ENCODE results near the gene RCOR1. TPM values are rescaled to one million over a fixed set of nuclear protein-coding genes. Genes with fewer than 3 reads are reported as not detected.

Gene RCOR1
- total RNA-seq, 4 donors from 2014 or later, result 12.6 to 20.9 (median 15.7) TPM

GRCh38 chr14:102652194-102652593, 59.7 kb downstream of the RCOR1 start:
- no peak for ATAC-seq (ENCODE audit: low FRiP score)
- DNase-seq (ENCODE audit: low spot score), result no peak
- TF ChIP-seq, protein P1, sequence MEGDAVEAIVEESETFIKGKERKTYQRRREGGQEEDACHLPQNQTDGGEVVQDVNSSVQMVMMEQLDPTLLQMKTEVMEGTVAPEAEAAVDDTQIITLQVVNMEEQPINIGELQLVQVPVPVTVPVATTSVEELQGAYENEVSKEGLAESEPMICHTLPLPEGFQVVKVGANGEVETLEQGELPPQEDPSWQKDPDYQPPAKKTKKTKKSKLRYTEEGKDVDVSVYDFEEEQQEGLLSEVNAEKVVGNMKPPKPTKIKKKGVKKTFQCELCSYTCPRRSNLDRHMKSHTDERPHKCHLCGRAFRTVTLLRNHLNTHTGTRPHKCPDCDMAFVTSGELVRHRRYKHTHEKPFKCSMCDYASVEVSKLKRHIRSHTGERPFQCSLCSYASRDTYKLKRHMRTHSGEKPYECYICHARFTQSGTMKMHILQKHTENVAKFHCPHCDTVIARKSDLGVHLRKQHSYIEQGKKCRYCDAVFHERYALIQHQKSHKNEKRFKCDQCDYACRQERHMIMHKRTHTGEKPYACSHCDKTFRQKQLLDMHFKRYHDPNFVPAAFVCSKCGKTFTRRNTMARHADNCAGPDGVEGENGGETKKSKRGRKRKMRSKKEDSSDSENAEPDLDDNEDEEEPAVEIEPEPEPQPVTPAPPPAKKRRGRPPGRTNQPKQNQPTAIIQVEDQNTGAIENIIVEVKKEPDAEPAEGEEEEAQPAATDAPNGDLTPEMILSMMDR (IDR thresholded peaks at IDR 0.05), result no peak

DNA sequence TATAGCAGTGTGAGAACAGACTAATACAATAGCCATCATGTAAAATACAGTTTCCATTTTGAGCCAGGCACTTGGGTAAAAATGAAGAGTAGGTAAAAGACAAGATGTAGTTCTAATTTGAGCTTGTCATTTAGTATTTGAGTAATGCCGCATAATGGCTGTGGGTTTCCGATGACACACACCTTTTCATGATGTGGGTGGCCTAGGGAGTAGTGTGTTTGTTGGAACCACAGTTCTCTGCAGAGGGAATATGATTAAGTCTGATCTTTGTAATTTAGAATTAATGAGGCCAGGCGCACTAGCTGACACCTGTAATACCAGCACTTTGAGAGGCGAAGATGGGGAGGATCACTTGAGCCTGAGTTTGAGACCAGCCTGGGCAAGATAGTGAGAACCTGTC, 61.8 kb downstream of the RCOR1 start:
- TF ChIP-seq, protein P1 (IDR thresholded peaks at IDR 0.05), result no peak
- no peak for ATAC-seq (ENCODE audit: low FRiP score)

GRCh38 chr14:102655137-102655536, 62.7 kb downstream of the RCOR1 start:
- TF ChIP-seq, protein P1 (IDR thresholded peaks at IDR 0.05), result no peak
- DNase-seq (ENCODE audit: low spot score) (no peak), ATAC-seq (ENCODE audit: low FRiP score) (no peak)

More for the DNA sequence above, 61.8 kb downstream of the RCOR1 start:
- DNase-seq (ENCODE audit: low spot score), result no peak

- DNase-seq (ENCODE audit: low spot score) (no peak), ATAC-seq (ENCODE audit: low FRiP score) (no peak)
- TF ChIP-seq, protein P1 (IDR thresholded peaks at IDR 0.05), result no peak
Measured at GRCh38 chr14:102659797-102660196, 67.3 kb downstream of the RCOR1 start.

DNA sequence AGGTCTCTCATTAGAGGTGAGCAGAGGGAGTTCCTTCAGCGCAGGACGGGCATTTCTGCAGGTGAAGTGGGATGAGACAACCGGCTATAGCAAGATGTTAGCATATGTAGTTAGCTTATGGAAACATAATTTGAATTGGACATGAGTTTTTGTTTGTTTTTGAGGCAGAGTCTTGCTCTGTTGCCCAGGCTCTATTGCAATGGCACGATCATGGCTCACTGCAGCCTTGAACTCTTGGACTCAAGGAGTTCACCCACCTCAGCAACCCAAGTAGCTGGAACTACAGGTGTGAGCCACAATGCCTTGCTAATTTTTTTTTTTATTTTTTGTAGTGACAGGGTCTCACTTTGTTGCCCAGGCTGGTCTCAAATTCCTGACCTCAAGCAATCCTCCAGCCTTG, 69.2 kb downstream of the RCOR1 start:
- ATAC-seq (ENCODE audit: low FRiP score), result no peak
- TF ChIP-seq, protein P1 (IDR thresholded peaks at IDR 0.05), result no peak
- DNase-seq (ENCODE audit: low spot score), result no peak

GRCh38 chr14:102662636-102663430, 70.4 kb downstream of the RCOR1 start:
- DNase-seq (ENCODE audit: low spot score) (no peak), ATAC-seq (ENCODE audit: low FRiP score) (no peak)
- TF ChIP-seq, protein P1 (IDR thresholded peaks at IDR 0.05), result no peak

GRCh38 chr14:102663440-102663839, 71.0 kb downstream of the RCOR1 start:
- TF ChIP-seq, protein P1 (IDR thresholded peaks at IDR 0.05), result no peak
- no peak for ATAC-seq (ENCODE audit: low FRiP score)
- DNase-seq (ENCODE audit: low spot score), result no peak
